ENCODE measurements around the gene EEPD1.

The EEPD1 gene

GRCh38 chr7:36149694-36150452 is 3.2 kb upstream of the EEPD1 start:
- no peak for TF ChIP-seq CTCF (IDR thresholded peaks at IDR 0.05; ENCODE audit: low read depth, low read length)
- no peaks in the 10 kb centered on the region for H3K9me3 ChIP-seq (ENCODE audit: severe bottlenecking)
- H3K27me3 ChIP-seq (ENCODE audit: insufficient read depth, low read depth, severe bottlenecking): no peaks in the 10 kb centered on the region
- H3K27ac ChIP-seq: no peak overlapping the region
- DNase-seq: no peak
- H3K36me3 ChIP-seq: no peaks in the 10 kb centered on the region
- H3K4me3 ChIP-seq (ENCODE audit: low read depth, low read length): no peak overlapping the region

GRCh38 chr7:36151921-36152755 is 916 bp upstream of the EEPD1 start:
- H3K36me3 ChIP-seq: no peaks in the 10 kb centered on the region
- no peak for DNase-seq
- TF ChIP-seq CTCF (IDR thresholded peaks at IDR 0.05; ENCODE audit: low read depth, low read length): no peak

GRCh38 chr7:36153571-36154097 is 580 bp downstream of the EEPD1 start:
- no peaks in the 10 kb centered on the region for H3K36me3 ChIP-seq

More at GRCh38 chr7:36151921-36152755, 916 bp upstream of the EEPD1 start:
- Histone ChIP-seq H3K27me3 (ENCODE audit: insufficient read depth, low read depth, severe bottlenecking) (no peaks in the 10 kb centered on the region), H3K27ac (no peak overlapping the region), H3K9me3 (ENCODE audit: severe bottlenecking) (no peaks in the 10 kb centered on the region), H3K4me3 (ENCODE audit: low read depth, low read length) (peak overlapping the region; percentile 25)

GRCh38 chr7:36154255-36155212 is 1.5 kb downstream of the EEPD1 start:
- Histone ChIP-seq H3K9me3 (ENCODE audit: severe bottlenecking) (no peaks in the 10 kb centered on the region), H3K27ac (no peak overlapping the region), H3K4me3 (ENCODE audit: low read depth, low read length) (no peak overlapping the region), H3K36me3 (no peaks in the 10 kb centered on the region), H3K27me3 (ENCODE audit: insufficient read depth, low read depth, severe bottlenecking) (no peaks in the 10 kb centered on the region)
- TF ChIP-seq CTCF (IDR thresholded peaks at IDR 0.05; ENCODE audit: low read depth, low read length): no peak
- no peak for DNase-seq

More at GRCh38 chr7:36153571-36154097, 580 bp downstream of the EEPD1 start:
- H3K27me3 ChIP-seq (ENCODE audit: insufficient read depth, low read depth, severe bottlenecking): no peaks in the 10 kb centered on the region
- TF ChIP-seq CTCF (IDR thresholded peaks at IDR 0.05; ENCODE audit: low read depth, low read length): no peak
- H3K27ac ChIP-seq: peak overlapping the region; percentile 44
- H3K9me3 ChIP-seq (ENCODE audit: severe bottlenecking): no peaks in the 10 kb centered on the region
- H3K4me3 ChIP-seq (ENCODE audit: low read depth, low read length): peak overlapping the region; percentile 60
- peak; percentile 27 for DNase-seq

- no peaks in the 10 kb centered on the region for H3K36me3 ChIP-seq
- TF ChIP-seq CTCF (IDR thresholded peaks at IDR 0.05; ENCODE audit: low read depth, low read length): no peak
- no peaks in the 10 kb centered on the region for H3K27me3 ChIP-seq (ENCODE audit: insufficient read depth, low read depth, severe bottlenecking)
- no peak for DNase-seq
- H3K4me3 ChIP-seq (ENCODE audit: low read depth, low read length): no peak overlapping the region
- H3K9me3 ChIP-seq (ENCODE audit: severe bottlenecking): no peaks in the 10 kb centered on the region
- H3K27ac ChIP-seq: no peak overlapping the region
Observed at GRCh38 chr7:36155811-36156361, 2.8 kb downstream of the EEPD1 start.
